OCI-LY3 (cell line): ENCODE measurements around the gene LARP1.

Experiments
- H2AFZ ChIP-seq: fragments of 200-600, 300-600 bp; shearing (Covaris generic); 2 replicates; pipeline ENCODE4 v1.6.0; 2014; ENCODE audit warnings: antibody characterized with exemption, low read depth, low read length
- H3K27ac ChIP-seq: fragments of 200-600, 300-600 bp; sonication (generic); 2 replicates; pipeline ENCODE4 v1.5.1; 2014; ENCODE audit warnings: mild to moderate bottlenecking, low read length, moderate library complexity, mixed read lengths
- H3K27me3 ChIP-seq: fragments of 200-600, 300-600 bp; sonication (generic); 2 replicates; pipeline ENCODE4 v1.6.1; 2014; ENCODE audit warnings: low read depth, low read length, mixed read lengths
- H3K36me3 ChIP-seq: fragments of 200-600, 300-600 bp; sonication (generic); replicated peaks from 2 replicates; pipeline ENCODE3; 2014; ENCODE audit warnings: low read depth, low read length, mixed read lengths
- H3K4me1 ChIP-seq: fragments of 300-600, 200-600 bp; sonication (generic); 2 replicates; pipeline ENCODE4 v1.6.1; 2014; ENCODE audit warnings: low read length, mixed read lengths
- H3K4me2 ChIP-seq: fragments of 200-600, 300-600 bp; sonication (generic); 2 replicates; pipeline ENCODE4 v1.6.1; 2014; ENCODE audit warnings: low read length, mixed read lengths
- H3K4me3 ChIP-seq: fragments of 300-600, 200-600 bp; sonication (generic); 2 replicates; pipeline ENCODE4 v1.5.1; 2014; ENCODE audit warnings: antibody characterized with exemption, mild to moderate bottlenecking, low read length, moderate library complexity
- H3K79me2 ChIP-seq: fragments of 300-600, 200-600 bp; shearing (Covaris generic); 2 replicates; pipeline ENCODE4 v1.6.1; 2014; ENCODE audit warnings: mild to moderate bottlenecking, low read length, mixed read lengths
- H3K9ac ChIP-seq: fragments of 300-600, 200-600 bp; shearing (Covaris generic); 2 replicates; pipeline ENCODE4 v1.6.0; 2014; ENCODE audit warnings: mild to moderate bottlenecking, low read length, moderate library complexity
- H3K9me3 ChIP-seq: fragments of 200-600, 300-600 bp; shearing (Covaris generic); 2 replicates; pipeline ENCODE4 v1.6.1; 2014; ENCODE audit warnings: low read length, mixed read lengths; ENCODE audit not compliant: insufficient read depth
- H4K20me1 ChIP-seq: fragments of 200-600, 300-600 bp; sonication (generic); 2 replicates; pipeline ENCODE4 v1.6.1; 2016; ENCODE audit warnings: low read length, mixed read lengths; ENCODE audit not compliant: insufficient read depth
- EZH2phosphoT487 ChIP-seq: fragments of 200-600 bp; shearing (Covaris generic); IDR thresholded peaks from 2 replicates; pipeline ENCODE4 v1.6.1; 2018; ENCODE audit warnings: antibody characterized with exemption, mixed run types, low read depth
- TF ChIP-seq, protein P1 (sequence below): fragments of 200-600, 300-600 bp; sonication (generic); IDR thresholded peaks from 2 replicates; pipeline ENCODE4 v1.5.1; 2014; ENCODE audit warnings: antibody characterized with exemption, low read length, low read depth

LARP1 gene

GRCh38 chr5:154795235-154795596 lies 40.0 kb downstream of the LARP1 start:
- Histone ChIP-seq H3K36me3 (peaks cover 54% of the 10 kb centered on the region), H3K4me3 (no peak overlapping the region), H4K20me1 (peaks cover 12% of the 10 kb centered on the region), H3K9ac (no peak overlapping the region), H3K4me2 (no peak overlapping the region), H2AFZ (no peak overlapping the region), H3K4me1 (peaks cover 14% of the 10 kb centered on the region), H3K9me3 (no peaks in the 10 kb centered on the region), H3K27ac (no peak overlapping the region), H3K27me3 (no peaks in the 10 kb centered on the region), H3K79me2 (peaks cover 41% of the 10 kb centered on the region)
- TF ChIP-seq, protein P1, sequence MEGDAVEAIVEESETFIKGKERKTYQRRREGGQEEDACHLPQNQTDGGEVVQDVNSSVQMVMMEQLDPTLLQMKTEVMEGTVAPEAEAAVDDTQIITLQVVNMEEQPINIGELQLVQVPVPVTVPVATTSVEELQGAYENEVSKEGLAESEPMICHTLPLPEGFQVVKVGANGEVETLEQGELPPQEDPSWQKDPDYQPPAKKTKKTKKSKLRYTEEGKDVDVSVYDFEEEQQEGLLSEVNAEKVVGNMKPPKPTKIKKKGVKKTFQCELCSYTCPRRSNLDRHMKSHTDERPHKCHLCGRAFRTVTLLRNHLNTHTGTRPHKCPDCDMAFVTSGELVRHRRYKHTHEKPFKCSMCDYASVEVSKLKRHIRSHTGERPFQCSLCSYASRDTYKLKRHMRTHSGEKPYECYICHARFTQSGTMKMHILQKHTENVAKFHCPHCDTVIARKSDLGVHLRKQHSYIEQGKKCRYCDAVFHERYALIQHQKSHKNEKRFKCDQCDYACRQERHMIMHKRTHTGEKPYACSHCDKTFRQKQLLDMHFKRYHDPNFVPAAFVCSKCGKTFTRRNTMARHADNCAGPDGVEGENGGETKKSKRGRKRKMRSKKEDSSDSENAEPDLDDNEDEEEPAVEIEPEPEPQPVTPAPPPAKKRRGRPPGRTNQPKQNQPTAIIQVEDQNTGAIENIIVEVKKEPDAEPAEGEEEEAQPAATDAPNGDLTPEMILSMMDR: no peak
- no peak for TF ChIP-seq EZH2phosphoT487

DNA sequence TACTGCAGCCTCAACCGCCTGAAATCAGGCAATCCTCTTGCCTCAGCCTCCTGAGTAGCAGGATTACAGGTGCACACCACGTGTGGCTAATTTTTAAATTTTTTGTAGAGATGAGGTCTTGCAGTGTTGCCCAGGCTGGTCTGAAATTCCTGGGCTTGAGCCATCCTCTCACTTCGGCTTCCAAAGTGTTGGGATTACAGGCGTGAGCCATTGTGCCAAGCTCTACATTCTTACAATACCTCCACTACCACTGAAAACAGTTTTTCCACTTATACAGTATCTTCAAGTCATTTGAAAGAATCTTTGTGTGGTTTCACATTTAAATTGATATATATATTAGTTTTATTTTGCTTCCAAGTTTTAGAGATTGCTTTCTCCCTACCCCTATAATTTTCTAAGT lies 42.6 kb downstream of the LARP1 start:
- Histone ChIP-seq H3K36me3 (peaks cover 61% of the 10 kb centered on the region), H3K27me3 (no peaks in the 10 kb centered on the region), H3K9me3 (no peaks in the 10 kb centered on the region), H2AFZ (no peak overlapping the region), H3K27ac (no peak overlapping the region), H3K79me2 (peaks cover 20% of the 10 kb centered on the region), H4K20me1 (0 out of 2 replicates have a peak, but pooled peaks cover 2% of the 10 kb centered on the region), H3K4me3 (no peak overlapping the region), H3K4me2 (no peak overlapping the region), H3K9ac (no peak overlapping the region), H3K4me1 (no peaks in the 10 kb centered on the region)
- no peak for TF ChIP-seq EZH2phosphoT487
- TF ChIP-seq, protein P1: no peak

DNA sequence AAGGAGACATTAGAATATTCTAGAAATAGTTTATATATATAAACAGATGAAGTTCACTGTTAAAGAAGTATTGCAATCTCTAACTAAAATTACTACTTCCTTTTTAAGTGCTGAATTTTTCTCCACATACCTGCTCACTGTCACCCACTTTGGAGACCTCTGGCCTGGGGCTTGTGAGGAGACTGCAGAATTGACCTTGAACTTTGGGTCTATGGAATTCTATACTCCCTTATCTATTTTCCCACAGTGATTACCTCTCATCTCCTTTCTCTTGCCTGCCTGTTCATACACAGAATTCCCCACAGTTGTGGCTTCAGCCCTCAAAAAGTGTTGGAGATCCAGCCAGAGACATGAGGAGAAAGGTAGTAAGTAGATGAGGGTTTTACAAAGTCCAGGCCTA lies 45.4 kb downstream of the LARP1 start:
- Histone ChIP-seq H3K9ac (no peak overlapping the region), H3K4me1 (no peaks in the 10 kb centered on the region), H3K4me2 (no peak overlapping the region), H3K9me3 (no peaks in the 10 kb centered on the region), H3K27ac (no peak overlapping the region), H3K36me3 (peaks cover 62% of the 10 kb centered on the region), H3K27me3 (no peaks in the 10 kb centered on the region), H3K79me2 (peaks cover 8% of the 10 kb centered on the region), H3K4me3 (no peak overlapping the region), H4K20me1 (no peaks in the 10 kb centered on the region), H2AFZ (no peak overlapping the region)
- TF ChIP-seq, protein P1: no peak
- no peak for TF ChIP-seq EZH2phosphoT487

GRCh38 chr5:154801083-154801482 lies 45.9 kb downstream of the LARP1 start:
- H3K9ac ChIP-seq: no peak overlapping the region
- H3K27me3 ChIP-seq: no peaks in the 10 kb centered on the region
- H3K27ac ChIP-seq: no peak overlapping the region
- H3K79me2 ChIP-seq: peaks cover 8% of the 10 kb centered on the region
- H4K20me1 ChIP-seq: no peaks in the 10 kb centered on the region
- TF ChIP-seq EZH2phosphoT487: no peak
- TF ChIP-seq, protein P1: no peak
- no peak overlapping the region for H2AFZ ChIP-seq
- no peak overlapping the region for H3K4me2 ChIP-seq
- no peak overlapping the region for H3K4me3 ChIP-seq
- H3K4me1 ChIP-seq: no peaks in the 10 kb centered on the region
- H3K36me3 ChIP-seq: peaks cover 65% of the 10 kb centered on the region
- no peaks in the 10 kb centered on the region for H3K9me3 ChIP-seq
